Neural cell (in vitro differentiated cells): ENCODE measurements around the gene MILR1. TPM values are rescaled to one million over a fixed set of nuclear protein-coding genes. Genes with fewer than 3 reads are reported as not detected.

Source experiments
- H2AFZ ChIP-seq: fragments of 200-600, 300-800 bp; sonication (generic), shearing (Covaris generic); 2 replicates; pipeline ENCODE4 v1.6.0; 2014; ENCODE audit warnings: low read depth, mild to moderate bottlenecking, antibody characterized with exemption, low read length, moderate library complexity
- H3F3A ChIP-seq: fragments of 200-600 bp; shearing (Covaris generic); 2 replicates; pipeline ENCODE4 v1.6.1; 2016; ENCODE audit warnings: mild to moderate bottlenecking, moderate library complexity, mixed read lengths, antibody characterized with exemption, low read length; ENCODE audit not compliant: insufficient read depth, poor library complexity, severe bottlenecking
- H3K27ac ChIP-seq: fragments of 200-600, 300-800 bp; sonication (generic), shearing (Covaris generic); 2 replicates; pipeline ENCODE4 v1.5.1; 2014; ENCODE audit warnings: mild to moderate bottlenecking, low read length, moderate library complexity
- H3K27me3 ChIP-seq: fragments of 300-800, 200-600 bp; sonication (generic), shearing (Covaris generic); 2 replicates; pipeline ENCODE4 v1.6.0; 2014; ENCODE audit warnings: mild to moderate bottlenecking, low read depth, low read length, moderate library complexity; ENCODE audit not compliant: insufficient read depth
- H3K36me3 ChIP-seq: fragments of 300-800, 200-600 bp; sonication (generic), shearing (Covaris generic); 2 replicates; pipeline ENCODE4 v1.5.1; 2014; ENCODE audit warnings: mild to moderate bottlenecking, antibody characterized with exemption, low read length, moderate library complexity; ENCODE audit not compliant: insufficient read depth
- H3K4me2 ChIP-seq: fragments of 300-800, 200-600 bp; sonication (generic), shearing (Covaris generic); 2 replicates; pipeline ENCODE4 v1.6.0; 2014; ENCODE audit warnings: mild to moderate bottlenecking, low read length
- H3K4me3 ChIP-seq: fragments of 300-800, 200-600 bp; sonication (generic), shearing (Covaris generic); 2 replicates; pipeline ENCODE4 v1.5.1; 2014; ENCODE audit warnings: mild to moderate bottlenecking, low read length, moderate library complexity
- H3K79me2 ChIP-seq: fragments of 200-600 bp; shearing (Covaris generic); replicated peaks from 2 replicates; pipeline ENCODE4 v1.6.0; 2014; ENCODE audit warnings: mild to moderate bottlenecking, low read length, moderate library complexity; ENCODE audit not compliant: insufficient read depth
- H3K9ac ChIP-seq: fragments of 300-800, 200-600 bp; sonication (generic), shearing (Covaris generic); 2 replicates; pipeline ENCODE4 v1.6.1; 2016; ENCODE audit warnings: mild to moderate bottlenecking, low read length, mixed read lengths
- H3K9me2 ChIP-seq: fragments of 200-600 bp; shearing (Covaris generic); 2 replicates; pipeline ENCODE4 v1.6.1; 2016; ENCODE audit warnings: mild to moderate bottlenecking, low read length, mixed read lengths; ENCODE audit not compliant: insufficient read depth
- H3K9me3 ChIP-seq: fragments of 200-600, 300-800 bp; sonication (generic), shearing (Covaris generic); 2 replicates; pipeline ENCODE4 v1.6.1; 2016; ENCODE audit warnings: mild to moderate bottlenecking, mixed run types, low read length, moderate library complexity, mixed read lengths
- H4K20me1 ChIP-seq: fragments of 200-600 bp; shearing (Covaris generic); 2 replicates; pipeline ENCODE4 v1.6.1; 2016; ENCODE audit warnings: mild to moderate bottlenecking, mixed run types; ENCODE audit not compliant: insufficient read depth
- EP300 ChIP-seq: fragments of 450-650 bp; conservative IDR thresholded peaks from 2 replicates; pipeline ENCODE4 v1.6.1; 2014; ENCODE audit warnings: antibody characterized with exemption, mild to moderate bottlenecking, moderate library complexity; ENCODE audit not compliant: poor library complexity, severe bottlenecking
- EZH2 ChIP-seq: fragments of 200-600, 300-800 bp; shearing (Covaris generic), sonication (generic); IDR thresholded peaks from 2 replicates; pipeline ENCODE4 v1.6.1; 2014; ENCODE audit warnings: antibody characterized with exemption, low read length, borderline replicate concordance, mild to moderate bottlenecking; ENCODE audit not compliant: insufficient read depth, poor library complexity, severe bottlenecking
- MXI1 ChIP-seq: fragments of 450-650 bp; conservative IDR thresholded peaks from 2 replicates; pipeline ENCODE4 v1.6.1; 2014; ENCODE audit warnings: antibody characterized with exemption, mild to moderate bottlenecking; ENCODE audit not compliant: poor library complexity, severe bottlenecking
- POLR2AphosphoS5 ChIP-seq: IDR thresholded peaks from 2 replicates; pipeline ENCODE4 v1.6.1; 2012
- RAD21 ChIP-seq: fragments of 450-650 bp; conservative IDR thresholded peaks from 2 replicates; pipeline ENCODE4 v1.6.1; 2014; ENCODE audit warnings: antibody characterized with exemption, mild to moderate bottlenecking, moderate library complexity
- SMC3 ChIP-seq: fragments of 450-650 bp; conservative IDR thresholded peaks from 2 replicates; pipeline ENCODE4 v1.6.1; 2014; ENCODE audit warnings: antibody characterized with exemption, mild to moderate bottlenecking, moderate library complexity; ENCODE audit not compliant: poor library complexity
- TAF1 ChIP-seq: IDR thresholded peaks from 2 replicates; pipeline ENCODE4 v1.6.1; 2012; ENCODE audit warnings: low read depth
- polyA plus RNA-seq: library from polyadenylated mRNA; depleted of rRNA; stranded (reverse); fragments of >200 nt; gene quantifications from 2 replicates; pipeline ENCODE4 v1.2.3, GENCODE V29; 2014
- TF ChIP-seq, protein P1 (sequence below): IDR thresholded peaks from 2 replicates; pipeline ENCODE4 v1.6.1; 2012; ENCODE audit warnings: borderline replicate concordance
- TF ChIP-seq, protein P2 (sequence below): fragments of 450-650 bp; IDR thresholded peaks from 2 replicates; pipeline ENCODE4 v1.5.1; 2014; ENCODE audit warnings: antibody characterized with exemption, mild to moderate bottlenecking, moderate library complexity; ENCODE audit not compliant: poor library complexity, severe bottlenecking

The MILR1 gene
- polyA plus RNA-seq, 1 donor from 2014 or later: not detected

- TF ChIP-seq SMC3 (no peak), POLR2AphosphoS5 (no peak), EP300 (no peak)
- TF ChIP-seq, protein P1, sequence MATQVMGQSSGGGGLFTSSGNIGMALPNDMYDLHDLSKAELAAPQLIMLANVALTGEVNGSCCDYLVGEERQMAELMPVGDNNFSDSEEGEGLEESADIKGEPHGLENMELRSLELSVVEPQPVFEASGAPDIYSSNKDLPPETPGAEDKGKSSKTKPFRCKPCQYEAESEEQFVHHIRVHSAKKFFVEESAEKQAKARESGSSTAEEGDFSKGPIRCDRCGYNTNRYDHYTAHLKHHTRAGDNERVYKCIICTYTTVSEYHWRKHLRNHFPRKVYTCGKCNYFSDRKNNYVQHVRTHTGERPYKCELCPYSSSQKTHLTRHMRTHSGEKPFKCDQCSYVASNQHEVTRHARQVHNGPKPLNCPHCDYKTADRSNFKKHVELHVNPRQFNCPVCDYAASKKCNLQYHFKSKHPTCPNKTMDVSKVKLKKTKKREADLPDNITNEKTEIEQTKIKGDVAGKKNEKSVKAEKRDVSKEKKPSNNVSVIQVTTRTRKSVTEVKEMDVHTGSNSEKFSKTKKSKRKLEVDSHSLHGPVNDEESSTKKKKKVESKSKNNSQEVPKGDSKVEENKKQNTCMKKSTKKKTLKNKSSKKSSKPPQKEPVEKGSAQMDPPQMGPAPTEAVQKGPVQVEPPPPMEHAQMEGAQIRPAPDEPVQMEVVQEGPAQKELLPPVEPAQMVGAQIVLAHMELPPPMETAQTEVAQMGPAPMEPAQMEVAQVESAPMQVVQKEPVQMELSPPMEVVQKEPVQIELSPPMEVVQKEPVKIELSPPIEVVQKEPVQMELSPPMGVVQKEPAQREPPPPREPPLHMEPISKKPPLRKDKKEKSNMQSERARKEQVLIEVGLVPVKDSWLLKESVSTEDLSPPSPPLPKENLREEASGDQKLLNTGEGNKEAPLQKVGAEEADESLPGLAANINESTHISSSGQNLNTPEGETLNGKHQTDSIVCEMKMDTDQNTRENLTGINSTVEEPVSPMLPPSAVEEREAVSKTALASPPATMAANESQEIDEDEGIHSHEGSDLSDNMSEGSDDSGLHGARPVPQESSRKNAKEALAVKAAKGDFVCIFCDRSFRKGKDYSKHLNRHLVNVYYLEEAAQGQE: no peak
- no peak overlapping the region for H3K4me2 ChIP-seq
- H3K9me3 ChIP-seq: no peaks in the 10 kb centered on the region
- H2AFZ ChIP-seq: no peak overlapping the region
- H3K4me3 ChIP-seq: no peak overlapping the region
- no peaks in the 10 kb centered on the region for H3K79me2 ChIP-seq
- no peaks in the 10 kb centered on the region for H3K36me3 ChIP-seq
- H3K9me2 ChIP-seq: no peaks in the 10 kb centered on the region
- H3F3A ChIP-seq: no peaks in the 10 kb centered on the region
- no peak overlapping the region for H3K27ac ChIP-seq
- H3K27me3 ChIP-seq: no peaks in the 10 kb centered on the region
- H4K20me1 ChIP-seq: no peaks in the 10 kb centered on the region
- no peak overlapping the region for H3K9ac ChIP-seq
Observed at GRCh38 chr17:64412944-64413381, 36.0 kb upstream of the MILR1 start.

- H3K27me3 ChIP-seq: no peaks in the 10 kb centered on the region
- H2AFZ ChIP-seq: no peak overlapping the region
- H3K4me2 ChIP-seq: no peak overlapping the region
- no peaks in the 10 kb centered on the region for H4K20me1 ChIP-seq
- TF ChIP-seq RAD21: no peak
- TF ChIP-seq EP300: no peak
- TF ChIP-seq, protein P2, sequence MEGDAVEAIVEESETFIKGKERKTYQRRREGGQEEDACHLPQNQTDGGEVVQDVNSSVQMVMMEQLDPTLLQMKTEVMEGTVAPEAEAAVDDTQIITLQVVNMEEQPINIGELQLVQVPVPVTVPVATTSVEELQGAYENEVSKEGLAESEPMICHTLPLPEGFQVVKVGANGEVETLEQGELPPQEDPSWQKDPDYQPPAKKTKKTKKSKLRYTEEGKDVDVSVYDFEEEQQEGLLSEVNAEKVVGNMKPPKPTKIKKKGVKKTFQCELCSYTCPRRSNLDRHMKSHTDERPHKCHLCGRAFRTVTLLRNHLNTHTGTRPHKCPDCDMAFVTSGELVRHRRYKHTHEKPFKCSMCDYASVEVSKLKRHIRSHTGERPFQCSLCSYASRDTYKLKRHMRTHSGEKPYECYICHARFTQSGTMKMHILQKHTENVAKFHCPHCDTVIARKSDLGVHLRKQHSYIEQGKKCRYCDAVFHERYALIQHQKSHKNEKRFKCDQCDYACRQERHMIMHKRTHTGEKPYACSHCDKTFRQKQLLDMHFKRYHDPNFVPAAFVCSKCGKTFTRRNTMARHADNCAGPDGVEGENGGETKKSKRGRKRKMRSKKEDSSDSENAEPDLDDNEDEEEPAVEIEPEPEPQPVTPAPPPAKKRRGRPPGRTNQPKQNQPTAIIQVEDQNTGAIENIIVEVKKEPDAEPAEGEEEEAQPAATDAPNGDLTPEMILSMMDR: no peak
- TF ChIP-seq SMC3: no peak
- no peak for TF ChIP-seq MXI1
- TF ChIP-seq, protein P1: no peak
- TF ChIP-seq EZH2: no peak
- no peak for TF ChIP-seq TAF1
- H3K27ac ChIP-seq: no peak overlapping the region
- H3K9me3 ChIP-seq: no peaks in the 10 kb centered on the region
- no peaks in the 10 kb centered on the region for H3K36me3 ChIP-seq
- H3K79me2 ChIP-seq: no peaks in the 10 kb centered on the region
- H3K9ac ChIP-seq: no peak overlapping the region
- H3K4me3 ChIP-seq: no peak overlapping the region
- no peaks in the 10 kb centered on the region for H3K9me2 ChIP-seq
- no peaks in the 10 kb centered on the region for H3F3A ChIP-seq
Observed at GRCh38 chr17:64413513-64413912, 35.4 kb upstream of the MILR1 start.
